GM12878 (cell line): ENCODE data around the gene DAB2IP. TPM values are rescaled to one million over a fixed set of nuclear protein-coding genes. Genes with fewer than 3 reads are reported as not detected.

ENCODE experiments used
- ATAC-seq: fragments of 200-7000 bp; cut with Tn5 transposase; 3 replicates; pipeline ENCODE4 v1.9.1; 2020; ENCODE audit warnings: mild to moderate bottlenecking, moderate library complexity
- BruUV-seq: library from RNA; stranded (reverse); fragments of 400-500 nt; replicated peaks from 2 replicates; lab custom pipeline; 2021; lab: Mats Ljungman, UMichigan
- CTCF ChIA-PET: fragments of 300-600 bp; sonication (Branson Sonifier 250); formaldehyde crosslinking; extraction: SDS; loops from one replicate; lab custom pipeline; 2021; ENCODE audit warnings: inconsistent platforms; lab: Yijun Ruan, JAX
- POLR2A ChIA-PET: fragments of 350-600 bp; formaldehyde crosslinking; extraction: SDS; loops from one replicate; lab custom pipeline; 2021; ENCODE audit warnings: inconsistent platforms; lab: Charles Lee
- RAD21 ChIA-PET: fragments of 300-600 bp; sonication (Branson Sonifier 250); formaldehyde crosslinking; loops from one replicate; lab custom pipeline; 2023; ENCODE audit warnings: antibody characterized with exemption; ENCODE audit not compliant: unreplicated experiment; lab: Charles Lee
- SMC1A ChIA-PET: fragments of 300-600 bp; sonication (Branson Sonifier 250); formaldehyde crosslinking; loops from one replicate; lab custom pipeline; 2023; ENCODE audit not compliant: unreplicated experiment, uncharacterized antibody; lab: Charles Lee
- DNase-seq: peaks from one replicate; pipeline ENCODE4 v3.0.0-alpha.2; 2011; ENCODE audit warnings: low read depth, low spot score
- FAIRE-seq: peaks from 3 replicates; lab custom pipeline; 2011; peaks lifted over from hg19 to GRCh38; lab: Jason Lieb, UNC
- H2AFZ ChIP-seq: 2 replicates; pipeline ENCODE4 v1.6.0; 2011; ENCODE audit warnings: low read depth, low read length, control low read depth; ENCODE audit not compliant: control insufficient read depth
- H3K27ac ChIP-seq: 2 replicates; pipeline ENCODE4 v1.5.1; 2011; ENCODE audit warnings: control low read depth; ENCODE audit not compliant: control insufficient read depth, insufficient read depth
- H3K27me3 ChIP-seq, 2 experiments: replicated peaks in 1 of 2; 2 replicates each; pipeline versions ENCODE4 v1.6.0 to v1.6.1; 2011; ENCODE audit warnings: low read length in 1 of 2; ENCODE audit not compliant: control insufficient read depth in 2 of 2, insufficient read depth in 2 of 2
- H3K36me3 ChIP-seq, 2 experiments: 2 replicates each; pipeline ENCODE4 v1.5.1; 2011; ENCODE audit warnings: low read length in 1 of 2; ENCODE audit not compliant: control insufficient read depth in 2 of 2, insufficient read depth in 2 of 2
- H3K4me1 ChIP-seq: 2 replicates; pipeline ENCODE4 v1.6.1; 2011; ENCODE audit warnings: mild to moderate bottlenecking, low read length, moderate library complexity, mixed read lengths; ENCODE audit not compliant: control insufficient read depth, insufficient read depth
- H3K4me2 ChIP-seq: 2 replicates; pipeline ENCODE4 v1.6.0; 2011; ENCODE audit warnings: control low read depth; ENCODE audit not compliant: control insufficient read depth, insufficient read depth
- H3K4me3 ChIP-seq: fragments of 200-600 bp; sonication (generic); 2 replicates; pipeline ENCODE4 v1.5.1; 2016
- H3K79me2 ChIP-seq: 2 replicates; pipeline ENCODE4 v1.6.0; 2011; ENCODE audit warnings: low read length; ENCODE audit not compliant: control insufficient read depth, insufficient read depth
- H3K9ac ChIP-seq: 2 replicates; pipeline ENCODE4 v1.8.0; 2011; ENCODE audit warnings: low read length, control low read depth, mixed read lengths; ENCODE audit not compliant: control insufficient read depth, insufficient read depth
- H3K9me3 ChIP-seq: replicated peaks from 3 replicates; pipeline ENCODE4 v1.5.1; 2011; ENCODE audit warnings: mild to moderate bottlenecking, low read length; ENCODE audit not compliant: control insufficient read depth, insufficient read depth
- H4K20me1 ChIP-seq: 2 replicates; pipeline ENCODE4 v1.6.0; 2011; ENCODE audit not compliant: control insufficient read depth, insufficient read depth
- CEBPB ChIP-seq, 2 experiments: fragments of 150-350 bp in 1 of 2; IDR thresholded peaks; 2 replicates each; pipeline ENCODE4 v1.6.1; 2012 to 2014; ENCODE audit warnings: low read depth in 2 of 2, low read length in 2 of 2, borderline replicate concordance in 1 of 2, inconsistent platforms in 1 of 2
- EGR1 ChIP-seq, 2 experiments: IDR thresholded peaks; 1 replicate in 1 of 2; 2 replicates in 1 of 2; pipeline ENCODE4 v1.6.1; 2011 to 2012; ENCODE audit warnings: low read depth in 2 of 2, low read length in 2 of 2, borderline replicate concordance in 1 of 2, mild to moderate bottlenecking in 1 of 2, moderate library complexity in 1 of 2
- EZH2 ChIP-seq: IDR thresholded peaks from 2 replicates; pipeline ENCODE4 v1.6.1; 2012; ENCODE audit warnings: low read depth, mild to moderate bottlenecking, control low read depth, inconsistent platforms, low read length, borderline replicate concordance; ENCODE audit not compliant: control insufficient read depth
- MEF2B ChIP-seq: fragments of 450-650 bp; IDR thresholded peaks from 2 replicates; pipeline ENCODE4 v1.6.1; 2018; ENCODE audit warnings: mild to moderate bottlenecking, moderate library complexity; ENCODE audit not compliant: partially characterized antibody, poor library complexity, severe bottlenecking
- MTA3 ChIP-seq: IDR thresholded peaks from 2 replicates; pipeline ENCODE4 v1.6.1; 2012; ENCODE audit warnings: low read length, inconsistent platforms, borderline replicate concordance
- NFYB ChIP-seq: IDR thresholded peaks from 2 replicates; pipeline ENCODE4 v1.6.1; 2011; ENCODE audit warnings: low read depth, mild to moderate bottlenecking, low read length, improper control_type of control experiment, moderate library complexity; ENCODE audit not compliant: insufficient read depth
- NR2C2 ChIP-seq: IDR thresholded peaks from 2 replicates; pipeline ENCODE4 v1.6.1; 2011; ENCODE audit warnings: borderline replicate concordance, low read depth; ENCODE audit not compliant: control insufficient read depth, insufficient read length
- TCF3 ChIP-seq: IDR thresholded peaks from 2 replicates; pipeline ENCODE4 v1.6.1; 2012; ENCODE audit warnings: low read depth, mild to moderate bottlenecking, low read length, borderline replicate concordance; ENCODE audit not compliant: insufficient read depth
- YBX1 ChIP-seq: fragments of 450-650 bp; IDR thresholded peaks from 2 replicates; pipeline ENCODE4 v1.6.1; 2016; ENCODE audit warnings: antibody characterized with exemption
- ZNF592 ChIP-seq: fragments of 450-650 bp; IDR thresholded peaks from 2 replicates; pipeline ENCODE4 v1.6.1; 2017; ENCODE audit warnings: mild to moderate bottlenecking, moderate library complexity
- WGBS: methylation state at CpG from one replicate; pipeline ENCODE4 v1.1.6; 2016; ENCODE audit warnings: low lambda C conversion rate; ENCODE audit not compliant: insufficient replicate concordance, insufficient coverage; ENCODE audit errors: missing lambda C conversion rate; 5-methylcytosine and 5-hydroxymethylcytosine counted together
- in situ Hi-C: fragments of 300-500 bp; cut with MboI; formaldehyde crosslinking; loops from 9 replicates; pipeline ENCODE4 v1.14.3; 2018; ENCODE audit warnings: mixed read lengths
- intact Hi-C: fragments of 100-400 bp; cut with micrococcal nuclease; formaldehyde crosslinking; loops from one replicate; pipeline ENCODE4 v1.14.2; 2022; ENCODE audit not compliant: unreplicated experiment
- polyA plus RNA-seq, 11 experiments: library from polyadenylated mRNA; depleted of rRNA in 4 of 11; unstranded in 6 of 11; stranded (reverse) in 5 of 11; fragments of >200 nt; fragmentation: Nextera tagmentation in 4 of 11; fragmentation: Illumina TruSeq in 1 of 11; extraction: Ambion mirVana in 4 of 11; extraction: Trizol in 1 of 11; gene quantifications; 1 replicate in 1 of 11; 2 replicates in 10 of 11; pipeline versions ENCODE4 v1.2.1 to v1.2.3, GENCODE V29; 2011 to 2016; ENCODE audit warnings: inconsistent platforms in 2 of 11, missing spikeins in 2 of 11, low read depth in 1 of 11
- total RNA-seq, 4 experiments: library from RNA; depleted of rRNA in 3 of 4; stranded (reverse); fragments of >200 nt in 3 of 4; fragmentation: Illumina TruSeq in 1 of 4; extraction: Trizol in 1 of 4; gene quantifications; 2 replicates each; pipeline versions ENCODE4 v1.2.1 to v1.2.3, GENCODE V29; 2013 to 2021

DAB2IP gene
- total and polyA plus RNA-seq, 10 of the 15 experiments (the other 5 are each of a cell fraction or from before 2014, with no cell fraction given), result 0.03 to 0.38 (median 0.14) TPM; not detected in 6

- ChIA-PET RAD21 (no interaction called here), POLR2A (no interaction called here)
- BruUV-seq, result no TSS peak
Observed at GRCh38 chr9:121631115-121631514, 20.3 kb upstream of the DAB2IP start.

GRCh38 chr9:121631978-121632418, 19.4 kb upstream of the DAB2IP start:
- no TSS peak for BruUV-seq
- no peak overlapping the region for H3K27ac ChIP-seq
- no peak for ATAC-seq
- RAD21 ChIA-PET, result no interaction called here
- no peaks in the 10 kb centered on the region for H3K79me2 ChIP-seq
- intact Hi-C loops, result no loop called here
- peaks cover 3 to 5% of the 10 kb centered on the region in 2 experiments; a peak in 1 of 4 replicates for H3K27me3 ChIP-seq
- H4K20me1 ChIP-seq, result no peaks in the 10 kb centered on the region
- no peak overlapping the region for H2AFZ ChIP-seq
- POLR2A ChIA-PET, result no interaction called here
- H3K4me2 ChIP-seq, result no peak overlapping the region
- H3K4me3 ChIP-seq, result no peak overlapping the region
- no peaks in the 10 kb centered on the region for H3K9me3 ChIP-seq
- in situ Hi-C loops, result no loop called here
- DNase-seq, result no peak
- H3K4me1 ChIP-seq, result peaks cover 12% of the 10 kb centered on the region
- H3K36me3 ChIP-seq, result no peaks in the 10 kb centered on the region
- CTCF ChIA-PET, result no interaction called here
- no peak for TF ChIP-seq ZNF592
- no peak for TF ChIP-seq MEF2B
- no peak for TF ChIP-seq EZH2
- TF ChIP-seq NFYB, result no peak
- TF ChIP-seq TCF3, result no peak
- no peak for TF ChIP-seq NR2C2
- no peak for TF ChIP-seq CEBPB (IDR thresholded peaks at IDR 0.05; ENCODE audit: borderline replicate concordance in 1 of 2, low read depth in 2 of 2, low read length in 2 of 2)
- no peak overlapping the region for H3K9ac ChIP-seq
- SMC1A ChIA-PET, result no interaction called here
- WGBS, result 42% methylated on average over 18 of the region's 18 CpGs
- FAIRE-seq, result no peak

More at GRCh38 chr9:121631115-121631514, 20.3 kb upstream of the DAB2IP start:
- Histone ChIP-seq H3K4me2 (no peak overlapping the region), H3K79me2 (no peaks in the 10 kb centered on the region), H3K9me3 (no peaks in the 10 kb centered on the region), H3K27me3 (peaks cover 0 to 5% of the 10 kb centered on the region in 2 experiments; a peak in 1 of 4 replicates), H3K4me1 (peaks cover 12% of the 10 kb centered on the region), H2AFZ (no peak overlapping the region), H3K4me3 (no peak overlapping the region), H4K20me1 (no peaks in the 10 kb centered on the region), H3K9ac (no peak overlapping the region), H3K27ac (no peak overlapping the region), H3K36me3 (no peaks in the 10 kb centered on the region)
- FAIRE-seq (no peak), DNase-seq (no peak), ATAC-seq (no peak)
- in situ Hi-C loops, result no loop called here
- TF ChIP-seq YBX1 (no peak), EZH2 (no peak), MTA3 (no peak), EGR1 (IDR thresholded peaks at IDR 0.05; ENCODE audit: borderline replicate concordance in 1 of 2, low read depth in 2 of 2, low read length in 2 of 2) (no peak)
- 44% methylated on average over 3 of the region's 3 CpGs for WGBS
- SMC1A ChIA-PET, result no interaction called here
- intact Hi-C loops, result no loop called here
- CTCF ChIA-PET, result interaction anchor here (0.7 kb wide), 1 partner anchor 1187 kb away, joined by 3 read pairs; no protein-coding TSS in a partner anchor
